Measurements from ENCODE around the gene FMNL1. TPM values are rescaled to one million over a fixed set of nuclear protein-coding genes. Genes with fewer than 3 reads are reported as not detected.

FMNL1 gene
- total and polyA plus RNA-seq, 2 donors from 2014 or later: 2.3 to 32.9 TPM

DNA sequence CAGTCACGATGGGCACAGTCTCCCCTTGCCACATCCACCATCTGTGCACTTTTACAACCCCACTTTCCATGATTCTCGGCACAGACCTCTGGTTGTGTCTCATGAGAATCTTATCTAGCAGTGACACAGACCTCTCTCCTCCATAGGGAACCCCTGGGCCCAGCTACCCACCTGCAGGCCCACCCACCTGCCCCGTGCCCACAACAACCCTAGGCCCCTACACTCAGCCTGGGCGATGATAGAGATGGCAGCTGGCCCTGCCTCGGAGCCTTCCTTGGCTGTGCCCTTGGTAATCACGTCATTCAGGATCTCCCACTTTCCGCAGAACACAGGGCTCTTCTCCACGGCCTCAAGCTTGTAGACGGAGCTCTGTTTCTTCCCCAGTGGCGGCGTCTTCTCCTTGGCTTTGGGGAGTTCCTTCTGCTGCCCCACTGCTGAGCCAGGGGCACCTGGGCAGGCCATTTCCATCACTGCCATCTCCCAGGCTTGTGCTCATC, 68.6 kb downstream of the FMNL1 start:
- Histone ChIP-seq H3K27ac (ENCODE audit: low read depth in 2 of 2, low read length in 2 of 2) (no peak overlapping the region), H3K4me3 (ENCODE audit: low read length in 3 of 3) (no peak overlapping the region), H3K27me3 (ENCODE audit: control insufficient read depth, insufficient read depth, low read length) (no peaks in the 10 kb centered on the region), H3K36me3 (ENCODE audit: control insufficient read depth in 2 of 3, insufficient read depth in 3 of 3, low read length in 3 of 3) (peaks cover 2 to 22% (median 10%) of the 10 kb centered on the region in 3 donors), H3K4me1 (ENCODE audit: control insufficient read depth in 2 of 3, insufficient read depth in 2 of 3, low read depth in 1 of 3, low read length in 3 of 3) (peaks cover 4 to 71% (median 57%) of the 10 kb centered on the region in 3 donors), H3K9me3 (ENCODE audit: control insufficient read depth in 2 of 3, insufficient read depth in 1 of 3, low read length in 3 of 3) (no peaks in the 10 kb centered on the region), H3K9ac (ENCODE audit: low read length in 3 of 3) (no peak overlapping the region)
- no peak for FAIRE-seq
- TF ChIP-seq, protein P1, sequence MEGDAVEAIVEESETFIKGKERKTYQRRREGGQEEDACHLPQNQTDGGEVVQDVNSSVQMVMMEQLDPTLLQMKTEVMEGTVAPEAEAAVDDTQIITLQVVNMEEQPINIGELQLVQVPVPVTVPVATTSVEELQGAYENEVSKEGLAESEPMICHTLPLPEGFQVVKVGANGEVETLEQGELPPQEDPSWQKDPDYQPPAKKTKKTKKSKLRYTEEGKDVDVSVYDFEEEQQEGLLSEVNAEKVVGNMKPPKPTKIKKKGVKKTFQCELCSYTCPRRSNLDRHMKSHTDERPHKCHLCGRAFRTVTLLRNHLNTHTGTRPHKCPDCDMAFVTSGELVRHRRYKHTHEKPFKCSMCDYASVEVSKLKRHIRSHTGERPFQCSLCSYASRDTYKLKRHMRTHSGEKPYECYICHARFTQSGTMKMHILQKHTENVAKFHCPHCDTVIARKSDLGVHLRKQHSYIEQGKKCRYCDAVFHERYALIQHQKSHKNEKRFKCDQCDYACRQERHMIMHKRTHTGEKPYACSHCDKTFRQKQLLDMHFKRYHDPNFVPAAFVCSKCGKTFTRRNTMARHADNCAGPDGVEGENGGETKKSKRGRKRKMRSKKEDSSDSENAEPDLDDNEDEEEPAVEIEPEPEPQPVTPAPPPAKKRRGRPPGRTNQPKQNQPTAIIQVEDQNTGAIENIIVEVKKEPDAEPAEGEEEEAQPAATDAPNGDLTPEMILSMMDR (IDR thresholded peaks at IDR 0.05; ENCODE audit: borderline replicate concordance, extremely low read depth, insufficient read depth): no peak
- intact Hi-C loops (cut with DNase I): no loop called here
- DNase-seq: no peak

DNA sequence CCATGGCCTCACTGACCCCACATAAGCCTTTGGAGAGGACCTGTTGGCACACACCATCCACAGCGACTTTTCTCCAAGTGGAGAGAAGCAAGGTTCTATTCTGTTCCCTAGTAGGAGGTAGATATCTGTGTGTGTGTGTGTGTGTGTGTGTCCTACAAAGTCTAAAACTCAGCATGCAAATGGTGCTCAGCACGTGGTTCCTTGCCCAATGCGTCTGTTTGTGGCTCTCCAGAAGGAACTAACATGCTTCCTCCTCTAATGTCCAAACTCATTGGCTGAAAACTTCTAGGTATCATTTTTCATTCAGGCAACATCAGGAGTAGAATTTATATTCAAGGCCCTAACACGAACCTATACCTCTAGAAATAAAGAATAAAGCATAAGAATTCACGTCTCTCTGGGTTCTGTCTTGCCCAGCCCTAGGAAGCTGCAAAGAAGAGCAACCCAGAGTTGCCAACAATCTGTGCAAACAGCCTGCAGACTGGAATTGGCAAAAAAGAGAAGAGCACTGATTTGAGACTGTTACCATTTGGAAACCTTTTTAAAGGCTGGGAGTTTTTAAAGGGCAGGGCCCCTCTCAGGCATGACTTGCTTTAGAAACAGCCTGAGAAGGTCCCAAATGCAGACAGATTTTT, 69.6 kb downstream of the FMNL1 start:
- intact Hi-C loops (cut with DNase I): no loop called here
- Histone ChIP-seq H3K27ac (ENCODE audit: low read depth in 2 of 2, low read length in 2 of 2) (peak overlapping the region in 1 of 2 donors; percentile 34), H3K9ac (ENCODE audit: low read length in 3 of 3) (no peak overlapping the region), H3K36me3 (ENCODE audit: control insufficient read depth in 2 of 3, insufficient read depth in 3 of 3, low read length in 3 of 3) (peaks cover 0 to 17% (median 6%) of the 10 kb centered on the region in 3 donors), H3K4me3 (ENCODE audit: low read length in 3 of 3) (no peak overlapping the region), H3K4me1 (ENCODE audit: control insufficient read depth in 2 of 3, insufficient read depth in 2 of 3, low read depth in 1 of 3, low read length in 3 of 3) (peaks cover 4 to 77% (median 62%) of the 10 kb centered on the region in 3 donors), H3K27me3 (ENCODE audit: control insufficient read depth, insufficient read depth, low read length) (no peaks in the 10 kb centered on the region), H3K9me3 (ENCODE audit: control insufficient read depth in 2 of 3, insufficient read depth in 1 of 3, low read length in 3 of 3) (no peaks in the 10 kb centered on the region)
- no peak for FAIRE-seq
- TF ChIP-seq, protein P1 (IDR thresholded peaks at IDR 0.05; ENCODE audit: borderline replicate concordance, extremely low read depth, insufficient read depth): no peak
- DNase-seq: peak in 1 of 5 donors; percentile 10

DNA sequence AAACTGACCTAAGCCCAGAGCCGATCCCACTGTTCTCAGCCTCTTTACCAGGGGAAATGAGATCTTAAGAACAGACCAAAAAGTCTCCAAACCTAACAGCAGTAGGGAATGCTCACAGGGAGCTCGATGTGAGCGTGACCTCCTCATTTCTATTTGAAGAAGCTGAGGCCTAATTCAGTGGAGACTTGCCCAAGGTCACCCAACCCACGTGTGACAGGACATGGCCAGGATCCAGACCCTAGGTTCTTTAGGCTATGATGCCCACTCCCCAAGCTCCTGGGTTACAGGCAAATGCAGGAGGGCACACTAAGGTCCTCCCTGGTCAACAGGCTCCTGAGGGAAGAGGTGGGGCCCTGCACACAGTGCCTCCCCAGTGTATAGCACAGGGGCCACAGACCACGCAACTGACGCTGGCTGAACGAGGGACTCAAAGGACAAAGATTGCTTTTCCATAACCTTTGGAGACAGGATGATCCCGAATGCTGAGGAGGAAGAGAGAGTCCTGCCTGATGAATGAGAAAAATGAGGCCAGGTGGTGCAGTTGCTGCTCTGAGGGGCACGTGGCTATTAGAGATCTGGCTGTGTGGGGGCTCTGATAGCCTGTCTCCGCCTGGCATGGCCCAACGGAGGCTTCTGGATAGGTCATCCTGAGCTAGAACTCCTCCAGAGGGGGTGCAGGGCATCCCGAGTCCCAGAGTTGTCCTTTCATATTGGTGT, 71.2 kb downstream of the FMNL1 start:
- intact Hi-C loops (cut with DNase I): no loop called here
- DNase-seq (peak in 1 of 5 donors; percentile 49), FAIRE-seq (no peak)
- Histone ChIP-seq H3K27me3 (ENCODE audit: control insufficient read depth, insufficient read depth, low read length) (no peaks in the 10 kb centered on the region), H3K4me3 (ENCODE audit: low read length in 3 of 3) (no peak overlapping the region), H3K27ac (ENCODE audit: low read depth in 2 of 2, low read length in 2 of 2) (peak overlapping the region; percentile 15 to 73), H3K9me3 (ENCODE audit: control insufficient read depth in 2 of 3, insufficient read depth in 1 of 3, low read length in 3 of 3) (no peaks in the 10 kb centered on the region), H3K4me1 (ENCODE audit: control insufficient read depth in 2 of 3, insufficient read depth in 2 of 3, low read depth in 1 of 3, low read length in 3 of 3) (peaks cover 4 to 78% (median 62%) of the 10 kb centered on the region in 3 donors), H3K36me3 (ENCODE audit: control insufficient read depth in 2 of 3, insufficient read depth in 3 of 3, low read length in 3 of 3) (peaks cover 0 to 7% (median 0%) of the 10 kb centered on the region in 3 donors), H3K9ac (ENCODE audit: low read length in 3 of 3) (peak overlapping the region in 1 of 3 donors; percentile 47)
- TF ChIP-seq, protein P1 (IDR thresholded peaks at IDR 0.05; ENCODE audit: borderline replicate concordance, extremely low read depth, insufficient read depth): no peak

Data from kidney (tissue), 14 donors.